Adipose tissue (tissue), 3 donors: ENCODE results near the gene NIT1. TPM values are rescaled to one million over a fixed set of nuclear protein-coding genes. Genes with fewer than 3 reads are reported as not detected.
A peak's percentile ranks its signal among the peaks of the same experiment; 100 is the strongest.

Source experiments
- H3K27ac ChIP-seq: one replicate; pipeline ENCODE4 v1.5.1; 2013; ENCODE audit warnings: low read depth, low read length
- WGBS, 3 donors: extraction: QIAGEN DNeasy Blood & Tissue Kit; methylation state at CpG; one replicate each; pipeline ENCODE4 v1.1.7; 2013; 5-methylcytosine and 5-hydroxymethylcytosine counted together
- polyA plus RNA-seq, 3 donors: library from polyadenylated mRNA; stranded (reverse); fragments of 200-250 nt; gene quantifications; one replicate each; pipeline ENCODE4 v1.2.3, GENCODE V29; 2013
- donor health status: healthy with polysubstance abuse.
- donor health status: Bipolar disorder and iron deficiency.
- donor health status: healthy.

NIT1 gene
- polyA plus RNA-seq = 10 to 100 TPM; 23.7 to 48.1 (median 41.2) TPM

GRCh38 chr1:161117759-161118581 lies at the start of gene NIT1, which contains the start of gene PFDN2:
NIT1 (plus strand) TSS chr1:161118105; CDS start chr1:161118177, 72 bp downstream.
PFDN2 (minus strand) TSS chr1:161118037; CDS start chr1:161118026, 11 bp downstream.
- peak within 1 kb of the TSS; percentile 48 for H3K27ac ChIP-seq
- 0 to 1% (median 0%) methylated on average over 58 of the region's 58 CpGs for WGBS, 3 donors

- peak overlapping the region; percentile 63 for H3K27ac ChIP-seq
- 42 to 73% (median 44%) methylated on average over 10 of the region's 10 CpGs for WGBS, 3 donors
These were observed 49.3 kb upstream of the NIT1 start for GRCh38 chr1:161068306-161069234.

GRCh38 chr1:161069241-161069640 lies 48.7 kb upstream of the NIT1 start:
- peak overlapping the region; percentile 63 for H3K27ac ChIP-seq
- 44 to 85% (median 63%) methylated on average over 9 of the region's 9 CpGs for WGBS, 3 donors

- 43 to 77% (median 51%) methylated on average over 9 of the region's 9 CpGs for WGBS, 3 donors
- peak within 1 kb of the TSS; percentile 63 for H3K27ac ChIP-seq
These were observed 48.1 kb upstream of the NIT1 start, which contains the start of gene ARHGAP30 for GRCh38 chr1:161069731-161070270. ARHGAP30 (minus strand) TSS chr1:161069891; CDS start chr1:161069624, 267 bp downstream.

- H3K27ac ChIP-seq = no peak overlapping the region
- 93 to 100% (median 95%) methylated on average over 4 of the region's 4 CpGs for WGBS, 3 donors
These were observed 47.1 kb upstream of the NIT1 start for GRCh38 chr1:161070761-161071160.

GRCh38 chr1:161071886-161072371 lies 46.0 kb upstream of the NIT1 start:
- WGBS, 3 donors = 46 to 62% (median 59%) methylated on average over 9 of the region's 9 CpGs
- H3K27ac ChIP-seq = no peak overlapping the region

GRCh38 chr1:161072751-161073449 lies 45.0 kb upstream of the NIT1 start:
- no peak overlapping the region for H3K27ac ChIP-seq
- WGBS, 3 donors = 90 to 93% (median 93%) methylated on average over 19 of the region's 19 CpGs

GRCh38 chr1:161073474-161074121 lies 44.3 kb upstream of the NIT1 start:
- H3K27ac ChIP-seq = no peak overlapping the region
- WGBS, 3 donors = 69 to 75% (median 70%) methylated on average over 7 of the region's 7 CpGs

- H3K27ac ChIP-seq = no peak overlapping the region
- 76 to 81% (median 81%) methylated on average over 11 to 12 of the region's 12 CpGs for WGBS, 3 donors
These were observed 43.1 kb upstream of the NIT1 start for GRCh38 chr1:161074676-161075368.

- no peak overlapping the region for H3K27ac ChIP-seq
These were observed 41.5 kb upstream of the NIT1 start for GRCh38 chr1:161076410-161076809.

GRCh38 chr1:161077426-161077825 lies 40.5 kb upstream of the NIT1 start:
- WGBS, 3 donors = 78 to 79% (median 78%) methylated on average over 9 of the region's 9 CpGs
- no peak overlapping the region for H3K27ac ChIP-seq

- H3K27ac ChIP-seq = no peak overlapping the region
- 62 to 76% (median 65%) methylated on average over 41 of the region's 41 CpGs for WGBS, 3 donors
These were observed 38.3 kb upstream of the NIT1 start for GRCh38 chr1:161079436-161080110.

GRCh38 chr1:161080441-161081405 lies 37.2 kb upstream of the NIT1 start:
- 82 to 87% (median 85%) methylated on average over 5 of the region's 5 CpGs for WGBS, 3 donors
- H3K27ac ChIP-seq = no peak overlapping the region

GRCh38 chr1:161081519-161081918 lies 36.4 kb upstream of the NIT1 start:
- 79 to 80% (median 79%) methylated on average over 5 of the region's 5 CpGs for WGBS, 3 donors
- no peak overlapping the region for H3K27ac ChIP-seq

GRCh38 chr1:161082483-161082882 lies 35.4 kb upstream of the NIT1 start:
- no peak overlapping the region for H3K27ac ChIP-seq

More at GRCh38 chr1:161082483-161082882, 35.4 kb upstream of the NIT1 start:
- 47 to 90% (median 83%) methylated on average over 1 to 2 of the region's 2 CpGs for WGBS, 3 donors
